Peyer's patch (tissue), 4 donors: ENCODE results near the gene PPIC.

ENCODE experiments used
- CTCF ChIP-seq, 6 experiments: fragments of 450-650 bp in 4 of 6; fragments of 200-600 bp in 2 of 6; sonication (generic) in 1 of 6; IDR thresholded peaks; one replicate each; pipeline ENCODE4 v1.5.1; 2017 to 2019; ENCODE audit warnings: antibody characterized with exemption in 6 of 6, mild to moderate bottlenecking in 3 of 6, moderate library complexity in 1 of 6
- POLR2A ChIP-seq, 2 donors: fragments of 450-650 bp; IDR thresholded peaks; one replicate each; pipeline ENCODE4 v1.5.1; 2017; ENCODE audit warnings: antibody characterized with exemption in 2 of 2, mild to moderate bottlenecking in 2 of 2, moderate library complexity in 2 of 2

DNA sequence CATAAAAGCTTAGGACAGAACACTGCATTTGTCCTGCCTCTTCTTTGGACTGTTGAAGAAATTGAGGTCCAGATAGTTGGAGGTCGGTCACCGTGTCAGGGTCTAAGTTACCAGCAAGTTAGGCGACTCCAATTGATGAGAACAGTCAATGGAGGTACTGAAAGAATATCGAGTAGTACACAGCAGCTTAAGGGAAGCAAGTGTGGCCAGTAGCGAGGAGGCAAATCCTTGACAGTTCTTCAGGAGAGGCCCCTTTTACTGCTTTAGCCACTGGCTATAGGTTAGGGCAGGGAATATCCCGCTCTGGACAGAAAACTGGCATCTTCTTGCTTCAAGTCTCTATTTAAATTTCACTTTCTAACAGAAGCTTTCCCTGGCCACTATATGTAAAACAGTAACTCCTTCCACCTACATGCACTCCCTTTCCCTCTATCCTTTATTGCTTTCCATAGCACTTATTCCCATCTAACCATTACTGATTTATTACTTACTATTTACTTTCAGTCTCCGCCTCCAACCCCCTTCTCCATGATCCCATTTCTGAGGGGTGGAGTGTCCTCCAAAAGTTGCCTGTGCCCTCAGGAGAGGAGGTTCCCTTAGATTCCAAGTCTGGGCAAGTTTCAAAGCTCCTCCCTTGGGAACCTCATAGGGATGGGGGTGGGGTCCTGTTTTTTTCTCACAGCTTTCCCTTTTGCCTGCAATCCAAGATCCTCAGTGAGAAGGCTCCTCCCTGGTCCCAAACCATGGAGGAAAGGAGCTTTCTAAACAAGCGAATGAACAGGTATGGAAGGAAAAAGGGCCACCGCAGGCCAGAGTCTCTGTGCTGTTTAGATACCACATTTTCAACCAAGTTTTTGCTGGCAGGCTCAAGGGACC lies 48.4 kb upstream of the PPIC start:
- no peak for TF ChIP-seq CTCF (IDR thresholded peaks at IDR 0.05)
- no peak for TF ChIP-seq POLR2A (IDR thresholded peaks at IDR 0.05)
